ENCODE measurements around the gene EPHA5.
"Not testable (repeated sequence)": the region's sequence is repeated elsewhere in the genome, so short reads cannot be mapped to it uniquely, and the experiment has no call there.

The EPHA5 gene

DNA sequence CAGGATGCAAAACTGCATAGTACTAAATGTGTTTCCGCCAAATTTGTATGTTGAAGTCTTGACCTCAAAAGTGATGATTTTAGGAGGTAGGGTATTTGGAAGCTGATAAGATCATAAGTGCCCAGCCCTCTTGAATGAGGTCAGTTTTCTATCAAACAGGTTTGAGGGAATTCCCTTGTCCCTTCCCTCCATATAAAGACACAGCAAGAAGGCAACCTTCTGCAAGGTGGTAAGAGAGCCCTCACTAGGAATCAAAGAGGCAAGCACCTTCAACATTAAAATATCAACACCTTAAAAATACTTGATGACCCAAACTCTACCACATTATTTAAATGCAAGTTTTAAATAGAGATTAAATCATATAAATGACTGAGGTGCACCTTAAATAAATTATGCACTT lies 288.6 kb downstream of the EPHA5 start:
- no peak for DNase-seq (ENCODE audit: low read depth in 1 of 2, low spot score in 1 of 2)
- no peak for TF ChIP-seq JUND (IDR thresholded peaks at IDR 0.05; ENCODE audit: low read depth)
- in situ Hi-C loops (cut with HindIII; ENCODE audit: low pct_unique_long_range_greater_than_20kb, low sequenced_read_pairs) = no loop called here

DNA sequence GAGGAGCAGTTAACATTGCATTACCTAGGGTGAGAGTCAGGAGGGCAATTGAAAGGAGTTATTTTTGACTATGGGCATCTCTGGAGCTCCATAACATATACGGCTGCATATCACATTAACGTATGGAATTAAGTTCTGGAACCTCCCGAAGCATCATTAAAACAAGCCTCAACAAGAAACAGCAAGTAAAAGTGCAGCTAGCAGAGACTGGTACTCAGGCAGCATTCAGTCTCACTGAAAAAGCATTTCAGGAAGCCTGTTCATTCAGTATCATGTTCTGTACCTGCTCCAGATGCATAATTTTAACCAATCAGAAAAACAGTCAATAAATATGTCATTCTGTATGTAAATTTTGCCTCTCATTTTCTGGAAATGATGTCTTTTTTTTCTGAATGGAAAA lies 299.6 kb downstream of the EPHA5 start:
- no peak for TF ChIP-seq JUND (IDR thresholded peaks at IDR 0.05; ENCODE audit: low read depth)
- DNase-seq (ENCODE audit: low read depth in 1 of 2, low spot score in 1 of 2) = no peak
- in situ Hi-C loops (cut with HindIII; ENCODE audit: low pct_unique_long_range_greater_than_20kb, low sequenced_read_pairs) = no loop called here

DNA sequence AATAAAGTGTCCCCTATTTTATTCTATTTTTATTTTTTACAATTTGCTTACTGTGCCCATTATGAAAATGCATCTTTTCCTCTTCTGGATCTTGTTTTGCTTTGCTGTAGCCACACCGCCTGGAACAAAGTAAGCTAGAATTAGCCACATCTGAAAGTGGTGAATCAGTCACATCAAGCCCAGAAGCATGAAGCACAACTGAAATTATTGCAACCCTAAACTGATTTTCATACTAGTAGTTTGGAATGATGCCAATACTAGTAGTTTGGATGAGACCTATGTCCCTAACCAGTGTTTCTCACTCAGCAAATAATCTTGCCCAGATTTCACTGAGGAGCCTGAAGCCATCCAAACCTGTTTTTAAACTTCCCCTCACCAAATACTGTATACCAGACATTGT lies 303.0 kb downstream of the EPHA5 start:
- TF ChIP-seq JUND (IDR thresholded peaks at IDR 0.05; ENCODE audit: low read depth) = no peak
- in situ Hi-C loops (cut with HindIII; ENCODE audit: low pct_unique_long_range_greater_than_20kb, low sequenced_read_pairs) = no loop called here
- peak in 1 of 2 experiments; percentile 1 for DNase-seq (ENCODE audit: low read depth in 1 of 2, low spot score in 1 of 2)

DNA sequence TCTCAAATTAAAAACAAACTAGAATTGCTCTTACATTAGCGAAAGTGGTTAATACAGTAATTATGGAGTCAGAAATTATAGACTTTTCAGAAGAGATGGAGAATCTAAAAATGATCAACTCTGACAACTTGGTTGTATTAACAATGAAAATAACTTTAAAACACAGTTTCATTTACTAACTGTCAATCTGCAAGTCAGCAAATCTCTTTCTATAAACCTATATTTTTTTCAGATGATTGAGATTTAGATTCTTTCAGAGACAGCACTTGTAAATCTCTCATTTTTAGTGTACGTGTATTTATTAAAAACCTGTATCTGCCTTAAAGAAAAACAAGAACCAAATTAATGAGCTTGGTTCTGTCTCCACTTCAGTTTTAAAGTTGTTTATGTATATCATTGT lies 311.4 kb downstream of the EPHA5 start:
- in situ Hi-C loops (cut with HindIII; ENCODE audit: low pct_unique_long_range_greater_than_20kb, low sequenced_read_pairs) = no loop called here
- TF ChIP-seq JUND (IDR thresholded peaks at IDR 0.05; ENCODE audit: low read depth) = no peak
- no peak for DNase-seq (ENCODE audit: low read depth in 1 of 2, low spot score in 1 of 2)

DNA sequence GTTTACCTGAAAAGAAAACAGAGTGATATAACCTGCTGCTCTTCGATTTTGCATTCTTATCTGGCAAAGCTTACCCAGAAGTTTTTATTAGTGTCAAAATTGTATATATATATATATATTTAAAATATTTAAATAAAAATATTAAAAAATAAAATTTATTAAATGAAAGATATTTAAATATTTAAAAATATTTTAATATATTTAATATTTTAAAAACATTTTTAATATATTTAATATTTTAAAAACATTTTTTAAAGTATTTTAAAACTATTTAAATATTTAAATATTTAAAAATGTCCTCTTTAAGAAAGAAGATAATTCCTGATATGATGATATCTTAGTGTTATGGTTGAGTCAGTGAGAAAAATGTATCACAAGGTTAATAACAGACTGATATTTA lies 317.2 kb downstream of the EPHA5 start:
- DNase-seq (ENCODE audit: low read depth in 1 of 2, low spot score in 1 of 2) = no peak
- TF ChIP-seq JUND (IDR thresholded peaks at IDR 0.05; ENCODE audit: low read depth) = no peak

DNA sequence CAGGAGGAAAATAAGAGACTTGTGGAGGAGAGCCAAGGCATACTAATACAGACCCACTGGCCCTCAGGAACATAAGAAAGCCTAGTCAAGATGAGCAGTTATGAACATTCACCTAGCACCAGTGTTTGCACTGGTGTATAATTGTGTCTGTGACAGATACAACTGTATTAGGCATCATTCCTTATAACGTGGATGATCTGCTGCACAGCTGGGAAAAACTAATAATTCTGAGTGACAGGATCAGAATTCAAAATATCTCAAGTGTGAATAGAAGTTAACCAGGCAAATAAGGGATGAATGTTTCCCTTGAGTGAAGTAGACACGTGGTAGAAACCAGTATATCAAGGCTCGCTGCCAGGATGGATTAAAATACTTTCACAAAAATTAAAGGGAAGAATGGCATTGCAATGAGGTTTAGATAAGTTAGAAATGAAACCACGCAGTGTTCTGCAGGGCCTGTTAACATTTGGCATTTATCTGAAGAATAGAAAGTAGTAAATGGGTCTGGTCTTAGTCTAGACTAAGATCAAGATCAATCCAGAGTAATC lies 325.9 kb downstream of the EPHA5 start:
- in situ Hi-C loops (cut with HindIII; ENCODE audit: low pct_unique_long_range_greater_than_20kb, low sequenced_read_pairs) = no loop called here

More for the DNA sequence above, 317.2 kb downstream of the EPHA5 start:
- in situ Hi-C loops (cut with HindIII; ENCODE audit: low pct_unique_long_range_greater_than_20kb, low sequenced_read_pairs) = no loop called here

DNA sequence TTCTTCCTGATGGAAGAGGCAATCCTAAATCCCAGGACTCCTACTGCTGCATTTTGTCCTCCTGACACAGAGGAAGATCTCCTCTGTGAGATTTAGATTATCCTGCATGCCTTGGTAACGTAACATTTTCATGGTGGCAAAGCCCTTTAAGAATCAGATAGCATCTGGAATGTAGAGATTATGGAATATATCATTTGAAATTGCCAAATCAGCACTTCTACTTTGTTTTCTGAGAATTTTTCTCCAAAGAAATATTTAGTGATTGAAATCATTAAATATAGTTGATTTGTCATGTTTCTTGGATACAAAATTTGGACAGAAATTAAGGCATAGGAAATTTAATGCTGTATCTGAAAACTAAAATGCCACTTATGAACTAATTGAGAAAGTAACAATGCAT lies 326.9 kb downstream of the EPHA5 start:
- no peak for TF ChIP-seq JUND (IDR thresholded peaks at IDR 0.05; ENCODE audit: low read depth)
- in situ Hi-C loops (cut with HindIII; ENCODE audit: low pct_unique_long_range_greater_than_20kb, low sequenced_read_pairs) = no loop called here
- DNase-seq (ENCODE audit: low read depth in 1 of 2, low spot score in 1 of 2) = no peak

More for the DNA sequence above, 325.9 kb downstream of the EPHA5 start:
- DNase-seq (ENCODE audit: low read depth in 1 of 2, low spot score in 1 of 2) = peak in 1 of 2 experiments; percentile 35
- no peak for TF ChIP-seq JUND (IDR thresholded peaks at IDR 0.05; ENCODE audit: low read depth)

DNA sequence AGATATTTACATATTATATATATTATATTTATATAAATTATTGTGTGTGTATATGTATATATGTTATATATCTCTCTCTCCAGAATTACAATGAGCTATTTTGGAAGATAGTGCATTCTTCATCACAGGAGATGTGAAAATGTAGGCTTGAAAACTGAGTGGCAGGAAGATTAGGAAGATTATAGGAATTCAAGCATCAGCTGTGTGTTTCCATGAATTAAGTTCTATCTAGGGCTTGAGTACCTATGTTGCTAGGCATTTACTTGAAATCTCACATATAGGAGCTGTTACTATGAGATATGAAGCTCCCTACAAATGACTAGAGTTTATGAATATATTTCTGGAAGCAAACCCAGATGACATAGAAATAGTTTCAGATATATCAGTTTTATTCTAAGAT lies 328.7 kb downstream of the EPHA5 start:
- TF ChIP-seq JUND (IDR thresholded peaks at IDR 0.05; ENCODE audit: low read depth) = no peak
- DNase-seq (ENCODE audit: low read depth in 1 of 2, low spot score in 1 of 2) = no peak
- in situ Hi-C loops (cut with HindIII; ENCODE audit: low pct_unique_long_range_greater_than_20kb, low sequenced_read_pairs) = no loop called here

DNA sequence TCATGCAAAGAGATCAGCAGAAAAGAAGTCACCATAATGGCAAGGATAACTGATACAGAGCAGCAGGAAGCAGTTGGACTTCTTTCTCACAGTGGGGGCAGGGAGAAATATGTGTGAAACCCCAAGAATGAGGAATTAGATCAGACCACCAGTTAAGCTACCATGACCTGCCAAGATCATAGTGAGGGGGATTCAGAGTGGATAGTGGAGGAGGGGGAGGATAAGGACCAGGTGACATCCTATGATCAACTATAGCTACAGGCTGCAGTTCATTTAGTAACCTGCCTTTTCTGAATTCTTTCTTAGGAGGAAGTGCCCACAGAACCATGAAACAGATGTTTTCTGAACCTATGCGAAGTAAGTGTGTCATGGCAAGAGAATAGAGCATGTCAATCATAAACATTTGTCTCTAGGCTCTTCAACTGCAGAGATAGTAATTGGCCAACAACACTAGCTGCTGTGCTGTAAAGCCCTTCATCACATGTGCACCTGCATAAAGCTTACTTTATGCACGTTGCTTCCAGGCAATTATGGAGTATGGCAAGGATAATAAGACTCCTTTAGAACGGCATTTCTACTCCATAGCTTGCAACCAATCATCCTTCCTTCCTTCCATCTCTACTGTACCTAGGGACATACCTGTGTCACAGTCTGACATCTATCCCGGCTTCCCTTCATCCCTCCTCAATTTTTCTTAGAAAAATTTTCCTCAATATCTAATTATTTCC lies 329.7 kb downstream of the EPHA5 start:
- no peak for DNase-seq (ENCODE audit: low read depth in 1 of 2, low spot score in 1 of 2)
- no peak for TF ChIP-seq JUND (IDR thresholded peaks at IDR 0.05; ENCODE audit: low read depth)
- in situ Hi-C loops (cut with HindIII; ENCODE audit: low pct_unique_long_range_greater_than_20kb, low sequenced_read_pairs) = no loop called here

DNA sequence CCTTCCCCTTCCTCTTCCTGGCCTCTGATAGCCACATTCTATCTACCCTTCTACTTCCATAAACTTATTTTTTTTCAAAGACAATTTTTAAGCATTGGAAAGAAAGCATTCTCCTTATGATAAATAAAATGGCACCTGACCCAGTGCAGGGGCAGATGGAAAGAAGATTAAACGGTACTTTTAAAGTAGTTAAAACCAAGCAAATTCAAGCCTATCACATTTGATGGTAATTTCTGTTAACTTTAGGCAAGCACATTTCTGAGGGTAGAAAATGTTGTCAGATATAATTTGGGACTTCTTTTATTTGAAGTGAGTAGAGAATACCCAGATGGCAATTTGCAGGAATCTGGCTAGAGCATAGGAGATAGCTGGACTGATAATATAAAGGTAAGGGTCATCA lies 332.9 kb downstream of the EPHA5 start:
- no peak for TF ChIP-seq JUND (IDR thresholded peaks at IDR 0.05; ENCODE audit: low read depth)
- in situ Hi-C loops (cut with HindIII; ENCODE audit: low pct_unique_long_range_greater_than_20kb, low sequenced_read_pairs) = no loop called here
- no peak for DNase-seq (ENCODE audit: low read depth in 1 of 2, low spot score in 1 of 2)

DNA sequence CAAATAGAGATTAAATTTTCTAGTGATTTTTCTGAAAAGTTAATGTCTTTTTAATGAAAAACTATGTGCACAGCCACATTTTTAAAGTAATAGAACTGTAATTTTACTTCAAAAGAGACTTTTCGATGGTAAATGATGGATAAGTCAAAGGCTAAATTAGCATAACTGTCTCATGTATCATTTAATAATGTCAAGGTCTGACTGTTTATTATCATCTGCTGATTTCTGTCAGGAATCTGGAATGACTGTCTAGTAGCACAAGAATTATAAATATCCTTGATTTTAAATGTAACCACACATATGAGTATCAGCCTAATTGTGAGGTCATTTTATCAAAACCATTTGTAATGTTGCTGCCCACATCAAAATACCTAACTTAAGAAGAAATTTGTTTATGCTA lies 333.8 kb downstream of the EPHA5 start:
- DNase-seq (ENCODE audit: low read depth in 1 of 2, low spot score in 1 of 2) = no peak
- in situ Hi-C loops (cut with HindIII; ENCODE audit: low pct_unique_long_range_greater_than_20kb, low sequenced_read_pairs) = no loop called here
- TF ChIP-seq JUND (IDR thresholded peaks at IDR 0.05; ENCODE audit: low read depth) = no peak

DNA sequence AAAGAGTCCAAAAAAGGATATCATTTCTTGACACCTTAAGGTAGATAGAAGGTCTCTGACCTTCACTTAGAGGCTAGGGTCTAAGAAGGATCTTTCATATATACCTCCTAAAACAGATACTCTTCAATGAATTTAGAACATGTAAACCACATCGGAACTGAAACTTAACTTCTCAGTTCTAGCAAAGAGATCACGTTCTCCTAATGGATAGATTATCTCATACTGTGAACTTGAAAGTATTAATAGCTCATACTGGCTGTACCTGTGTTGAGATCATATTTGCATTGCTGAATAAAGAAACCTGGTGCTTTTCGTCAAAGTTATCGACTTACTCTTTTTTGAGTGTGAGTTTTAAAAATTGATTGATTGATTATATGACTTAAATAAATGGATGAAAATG lies 353.8 kb downstream of the EPHA5 start:
- in situ Hi-C loops (cut with HindIII; ENCODE audit: low pct_unique_long_range_greater_than_20kb, low sequenced_read_pairs) = no loop called here
- TF ChIP-seq JUND (IDR thresholded peaks at IDR 0.05; ENCODE audit: low read depth) = no peak
- DNase-seq (ENCODE audit: low read depth in 1 of 2, low spot score in 1 of 2) = no peak

DNA sequence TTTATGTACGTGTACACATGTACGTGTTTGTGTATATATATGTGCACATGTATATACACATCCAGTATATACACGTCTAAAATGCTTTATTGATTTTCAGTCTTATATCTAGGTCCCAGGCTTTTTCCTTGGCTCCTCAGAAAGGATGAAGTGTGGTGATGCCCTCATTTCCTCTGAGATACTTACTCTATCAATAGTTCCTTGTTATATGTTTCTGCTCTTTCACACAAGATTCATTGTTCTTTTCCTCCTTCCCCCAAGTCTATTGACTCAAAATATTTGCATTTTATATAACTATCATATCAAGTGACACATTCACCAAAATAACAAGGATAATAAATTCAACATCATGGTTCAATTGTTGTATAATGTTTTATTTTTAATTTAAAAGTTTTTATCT lies 359.2 kb downstream of the EPHA5 start:
- no peak for TF ChIP-seq JUND (IDR thresholded peaks at IDR 0.05; ENCODE audit: low read depth)
- no peak for DNase-seq (ENCODE audit: low read depth in 1 of 2, low spot score in 1 of 2)
- in situ Hi-C loops (cut with HindIII; ENCODE audit: low pct_unique_long_range_greater_than_20kb, low sequenced_read_pairs) = no loop called here

DNA sequence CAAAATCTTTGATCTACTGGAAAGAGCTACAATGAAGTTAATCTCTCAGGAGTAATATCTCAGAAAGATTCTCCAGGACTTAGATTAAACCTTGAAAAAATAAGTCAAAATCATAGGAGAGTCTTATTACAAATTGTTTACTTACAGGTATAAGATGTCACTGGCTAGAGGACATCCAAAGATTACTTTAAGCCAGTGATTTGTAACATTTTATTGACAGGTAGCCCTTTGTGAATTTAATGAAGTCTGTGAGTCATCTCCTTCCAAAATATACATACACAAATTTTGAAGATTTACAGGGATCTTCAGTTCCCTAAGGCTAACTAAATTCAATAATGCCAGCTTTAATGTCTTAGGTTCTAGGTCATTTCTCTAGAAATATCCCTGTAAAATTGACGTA lies 359.7 kb downstream of the EPHA5 start:
- in situ Hi-C loops (cut with HindIII; ENCODE audit: low pct_unique_long_range_greater_than_20kb, low sequenced_read_pairs) = no loop called here
- no peak for DNase-seq (ENCODE audit: low read depth in 1 of 2, low spot score in 1 of 2)
- TF ChIP-seq JUND (IDR thresholded peaks at IDR 0.05; ENCODE audit: low read depth) = no peak

DNA sequence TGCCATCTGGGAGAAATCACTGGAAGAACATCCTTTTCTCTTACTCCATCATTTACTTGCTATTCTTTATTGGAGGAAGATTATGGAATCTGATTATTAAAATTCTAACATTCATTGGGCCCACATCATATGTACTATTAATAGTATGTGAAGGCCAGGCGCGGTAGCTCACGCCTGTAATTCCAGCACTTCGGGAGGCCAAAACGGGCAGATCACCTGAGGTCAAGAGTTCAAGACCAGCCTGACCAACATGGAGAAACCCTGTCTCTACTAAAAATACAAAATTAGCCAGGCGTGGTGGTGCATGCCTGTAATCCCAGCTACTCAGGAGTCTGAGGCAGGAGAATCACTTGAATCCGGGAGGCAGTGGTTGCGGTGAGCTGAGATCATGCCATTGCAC lies 361.7 kb downstream of the EPHA5 start:
- DNase-seq (ENCODE audit: low read depth in 1 of 2, low spot score in 1 of 2); in situ Hi-C loops (cut with HindIII; ENCODE audit: low pct_unique_long_range_greater_than_20kb, low sequenced_read_pairs): not testable (repeated sequence)

All from T47D (cell line).